H9 (cell line): ENCODE results near the gene RASSF3. TPM values are rescaled to one million over a fixed set of nuclear protein-coding genes. Genes with fewer than 3 reads are reported as not detected.

Source experiments
- DNase-seq: peaks from one replicate; pipeline ENCODE4 v3.0.0-alpha.2; 2017
- H2AFZ ChIP-seq: one replicate; pipeline ENCODE4 v1.6.1; 2013; ENCODE audit warnings: mild to moderate bottlenecking, low read length, control low read depth, moderate library complexity
- H2AK5ac ChIP-seq: 2 replicates; pipeline ENCODE4 v1.6.1; 2013; ENCODE audit warnings: low read length, control low read depth, mixed read lengths; ENCODE audit not compliant: insufficient read length
- H2BK120ac ChIP-seq: one replicate; pipeline ENCODE4 v1.6.1; 2013; ENCODE audit warnings: low read depth, mild to moderate bottlenecking, low read length, control low read depth, inconsistent platforms; ENCODE audit not compliant: poor library complexity, severe bottlenecking
- H2BK12ac ChIP-seq: 2 replicates; pipeline ENCODE4 v1.6.1; 2013; ENCODE audit warnings: low read length, control low read depth, mixed read lengths, low read depth; ENCODE audit not compliant: insufficient read length
- H2BK15ac ChIP-seq: 2 replicates; pipeline ENCODE4 v1.6.1; 2013; ENCODE audit warnings: low read depth, low read length, control low read depth
- H2BK20ac ChIP-seq: one replicate; pipeline ENCODE4 v1.6.1; 2013; ENCODE audit warnings: low read depth, mild to moderate bottlenecking, low read length, control low read depth, inconsistent platforms; ENCODE audit not compliant: poor library complexity, severe bottlenecking
- H2BK5ac ChIP-seq: 2 replicates; pipeline ENCODE4 v1.6.1; 2013; ENCODE audit warnings: low read length, control low read depth, mixed read lengths; ENCODE audit not compliant: insufficient read length
- H3K14ac ChIP-seq: 2 replicates; pipeline ENCODE4 v1.6.1; 2013; ENCODE audit warnings: low read length, control low read depth; ENCODE audit not compliant: insufficient read depth
- H3K18ac ChIP-seq: 2 replicates; pipeline ENCODE4 v1.6.1; 2013; ENCODE audit warnings: low read depth, mild to moderate bottlenecking, mixed read lengths, low read length, control low read depth; ENCODE audit not compliant: insufficient read length
- H3K23ac ChIP-seq: 2 replicates; pipeline ENCODE4 v1.6.1; 2013; ENCODE audit warnings: low read length, control low read depth, mixed read lengths, low read depth; ENCODE audit not compliant: insufficient read length
- H3K23me2 ChIP-seq: 2 replicates; pipeline ENCODE4 v1.6.1; 2013; ENCODE audit warnings: low read depth, mild to moderate bottlenecking, mixed read lengths, low read length, control low read depth; ENCODE audit not compliant: insufficient read length, poor library complexity, severe bottlenecking
- H3K27ac ChIP-seq: 2 replicates; pipeline ENCODE4 v1.5.1; 2013; ENCODE audit warnings: low read length, control low read depth, mixed read lengths, low read depth; ENCODE audit not compliant: insufficient read length
- H3K27me3 ChIP-seq: 2 replicates; pipeline ENCODE4 v1.6.1; 2013; ENCODE audit warnings: low read length, control low read depth, inconsistent platforms; ENCODE audit not compliant: insufficient read depth
- H3K4ac ChIP-seq: 2 replicates; pipeline ENCODE4 v1.6.1; 2013; ENCODE audit warnings: low read depth, mild to moderate bottlenecking, control low read depth, inconsistent platforms, low read length, moderate library complexity
- H3K4me1 ChIP-seq: 2 replicates; pipeline ENCODE4 v1.6.1; 2013; ENCODE audit warnings: low read length, control low read depth, inconsistent platforms; ENCODE audit not compliant: insufficient read depth
- H3K4me2 ChIP-seq: 2 replicates; pipeline ENCODE4 v1.6.1; 2013; ENCODE audit warnings: low read length, control low read depth, mixed read lengths; ENCODE audit not compliant: insufficient read length, insufficient read depth
- H3K56ac ChIP-seq: 2 replicates; pipeline ENCODE4 v1.6.1; 2013; ENCODE audit warnings: low read depth, mild to moderate bottlenecking, mixed read lengths, low read length, control low read depth; ENCODE audit not compliant: insufficient read length
- H3K79me1 ChIP-seq: 2 replicates; pipeline ENCODE4 v1.6.1; 2013; ENCODE audit warnings: low read depth, mild to moderate bottlenecking, moderate library complexity, low read length, control low read depth, inconsistent platforms; ENCODE audit not compliant: insufficient read depth, poor library complexity, severe bottlenecking
- H3K79me2 ChIP-seq: 2 replicates; pipeline ENCODE4 v1.6.1; 2013; ENCODE audit warnings: low read length, control low read depth, inconsistent platforms; ENCODE audit not compliant: insufficient read depth
- H3K9ac ChIP-seq: 2 replicates; pipeline ENCODE4 v1.6.1; 2013; ENCODE audit warnings: low read length, control low read depth, mixed read lengths; ENCODE audit not compliant: insufficient read length; ENCODE audit errors: extremely low read depth
- H3K9me3 ChIP-seq: one replicate; pipeline ENCODE4 v1.6.1; 2013; ENCODE audit warnings: low read depth, low read length, inconsistent platforms; ENCODE audit not compliant: control insufficient read depth
- H3T11ph ChIP-seq: one replicate; pipeline ENCODE4 v1.6.1; 2013; ENCODE audit warnings: mild to moderate bottlenecking, low read length, control low read depth, inconsistent platforms
- H4K20me1 ChIP-seq: one replicate; pipeline ENCODE4 v1.6.1; 2013; ENCODE audit not compliant: control insufficient read depth, insufficient read length, insufficient read depth
- H4K5ac ChIP-seq: 2 replicates; pipeline ENCODE4 v1.6.1; 2013; ENCODE audit warnings: low read depth, mild to moderate bottlenecking, mixed read lengths, low read length, control low read depth; ENCODE audit not compliant: insufficient read length
- H4K8ac ChIP-seq: replicated peaks from 2 replicates; pipeline ENCODE4 v1.6.1; 2013; ENCODE audit warnings: low read length, control low read depth, mixed read lengths, low read depth; ENCODE audit not compliant: insufficient read length
- H4K91ac ChIP-seq: 2 replicates; pipeline ENCODE4 v1.6.1; 2013; ENCODE audit warnings: low read depth, mild to moderate bottlenecking, moderate library complexity, mixed read lengths, low read length, control low read depth; ENCODE audit not compliant: insufficient read length
- H3K27ac Mint-ChIP-seq, 3 experiments: 2 replicates in 2 of 3; 3 replicates in 1 of 3; pipeline ENCODE4 v1.8.0; 2020 to 2021; ENCODE audit warnings: mixed read lengths in 3 of 3, mild to moderate bottlenecking in 1 of 3, moderate library complexity in 1 of 3
- H3K27me3 Mint-ChIP-seq: 2 replicates; pipeline ENCODE4 v1.8.0; 2021; ENCODE audit warnings: low read depth, mild to moderate bottlenecking, moderate library complexity, mixed read lengths
- H3K36me3 Mint-ChIP-seq, 3 experiments: 2 replicates in 2 of 3; 3 replicates in 1 of 3; pipeline ENCODE4 v1.8.0; 2020 to 2021; ENCODE audit warnings: low read depth in 3 of 3, mixed read lengths in 3 of 3; ENCODE audit not compliant: insufficient read depth in 1 of 3
- H3K4me1 Mint-ChIP-seq, 2 experiments: 2 replicates each; pipeline ENCODE4 v1.8.0; 2020; ENCODE audit warnings: mixed read lengths in 2 of 2
- H3K4me3 Mint-ChIP-seq, 2 experiments: 2 replicates in 1 of 2; 3 replicates in 1 of 2; pipeline ENCODE4 v1.8.0; 2020 to 2021; ENCODE audit warnings: mild to moderate bottlenecking in 2 of 2, mixed read lengths in 2 of 2, moderate library complexity in 1 of 2
- H3K9me3 Mint-ChIP-seq, 2 experiments: 2 replicates in 1 of 2; 3 replicates in 1 of 2; pipeline ENCODE4 v1.8.0; 2020; ENCODE audit warnings: mild to moderate bottlenecking in 2 of 2, mixed read lengths in 2 of 2, moderate library complexity in 1 of 2
- WGBS: extraction: QIAGEN DNeasy Blood & Tissue Kit; methylation state at CpG from one replicate; pipeline ENCODE4 v1.1.7; 2013; ENCODE audit warnings: missing lambda C conversion rate, low lambda C conversion rate, mixed read lengths; ENCODE audit not compliant: insufficient read length; ENCODE audit errors: extremely low coverage; 5-methylcytosine and 5-hydroxymethylcytosine counted together
- total RNA-seq: library from RNA; stranded (reverse); gene quantifications from 2 replicates; pipeline ENCODE4 v1.2.1, GENCODE V29; 2021
- TF ChIP-seq, protein P1 (sequence below): fragments of 200-600 bp; sonication (generic); conservative IDR thresholded peaks from 3 replicates; pipeline ENCODE4 v1.8.0; 2021; ENCODE audit warnings: antibody characterized with exemption, mild to moderate bottlenecking

RASSF3 gene
- total RNA-seq, 1 experiment from 2014 or later = 45.1 TPM

DNA sequence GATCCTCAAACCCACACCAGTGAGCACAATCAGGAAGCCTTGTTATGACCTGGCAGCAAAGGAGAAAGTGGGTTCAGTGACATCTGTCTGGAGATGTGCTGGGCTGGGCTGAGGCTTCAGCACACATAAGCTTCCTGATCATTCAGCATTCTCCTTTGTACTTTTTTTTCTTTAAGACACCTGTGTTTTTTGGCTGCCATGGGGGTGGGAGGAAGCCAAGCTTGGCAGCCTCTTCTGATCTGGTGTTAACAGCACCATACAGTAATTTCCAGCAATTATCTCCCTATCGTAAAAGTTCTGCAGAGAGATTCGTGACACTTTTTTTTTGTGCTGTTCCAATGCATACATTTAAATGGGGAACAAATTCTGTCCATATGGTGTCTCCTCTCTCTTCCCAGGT is 38.9 kb upstream of the RASSF3 start:
- H2BK5ac ChIP-seq = no peak overlapping the region
- H2AK5ac ChIP-seq = no peak overlapping the region
- H2BK15ac ChIP-seq = no peak overlapping the region
- H4K8ac ChIP-seq = no peak overlapping the region
- TF ChIP-seq, protein P1, sequence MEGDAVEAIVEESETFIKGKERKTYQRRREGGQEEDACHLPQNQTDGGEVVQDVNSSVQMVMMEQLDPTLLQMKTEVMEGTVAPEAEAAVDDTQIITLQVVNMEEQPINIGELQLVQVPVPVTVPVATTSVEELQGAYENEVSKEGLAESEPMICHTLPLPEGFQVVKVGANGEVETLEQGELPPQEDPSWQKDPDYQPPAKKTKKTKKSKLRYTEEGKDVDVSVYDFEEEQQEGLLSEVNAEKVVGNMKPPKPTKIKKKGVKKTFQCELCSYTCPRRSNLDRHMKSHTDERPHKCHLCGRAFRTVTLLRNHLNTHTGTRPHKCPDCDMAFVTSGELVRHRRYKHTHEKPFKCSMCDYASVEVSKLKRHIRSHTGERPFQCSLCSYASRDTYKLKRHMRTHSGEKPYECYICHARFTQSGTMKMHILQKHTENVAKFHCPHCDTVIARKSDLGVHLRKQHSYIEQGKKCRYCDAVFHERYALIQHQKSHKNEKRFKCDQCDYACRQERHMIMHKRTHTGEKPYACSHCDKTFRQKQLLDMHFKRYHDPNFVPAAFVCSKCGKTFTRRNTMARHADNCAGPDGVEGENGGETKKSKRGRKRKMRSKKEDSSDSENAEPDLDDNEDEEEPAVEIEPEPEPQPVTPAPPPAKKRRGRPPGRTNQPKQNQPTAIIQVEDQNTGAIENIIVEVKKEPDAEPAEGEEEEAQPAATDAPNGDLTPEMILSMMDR = no peak
- no peak overlapping the region for H3K14ac ChIP-seq
- H3K9ac ChIP-seq = no peak overlapping the region
- no peak overlapping the region for H4K5ac ChIP-seq
- H3K4me1 ChIP-seq = peaks cover 6% of the 10 kb centered on the region; the same call in 1 of the 2 replicates
- H2AFZ ChIP-seq = no peak overlapping the region
- no peaks in the 10 kb centered on the region for H3K23me2 ChIP-seq
- H3K9me3 Mint-ChIP-seq = peaks cover 13 to 16% of the 10 kb centered on the region in 2 experiments
- no peak overlapping the region for H3K18ac ChIP-seq
- H3K9me3 ChIP-seq = peaks cover 7% of the 10 kb centered on the region
- H3K79me2 ChIP-seq = no peaks in the 10 kb centered on the region
- H2BK120ac ChIP-seq = no peak overlapping the region
- no peak overlapping the region for H2BK12ac ChIP-seq
- no peak overlapping the region for H3T11ph ChIP-seq
- H4K20me1 ChIP-seq = no peaks in the 10 kb centered on the region
- no peaks in the 10 kb centered on the region for H3K79me1 ChIP-seq
- H3K56ac ChIP-seq = no peak overlapping the region
- peaks cover 13 to 16% of the 10 kb centered on the region in 2 experiments for H3K4me1 Mint-ChIP-seq
- no peaks in the 10 kb centered on the region for H3K27me3 ChIP-seq
- WGBS = no CpG with 5 or more reads among the region's 2 CpGs
- H2BK20ac ChIP-seq = no peak overlapping the region
- no peaks in the 10 kb centered on the region; the same call in 1 of the 2 replicates for H3K27me3 Mint-ChIP-seq
- no peak overlapping the region for H3K4ac ChIP-seq
- no peak overlapping the region for H3K4me2 ChIP-seq
- H4K91ac ChIP-seq = no peak overlapping the region
- DNase-seq = no peak
- no peak overlapping the region for H3K27ac ChIP-seq
- no peak overlapping the region for H3K27ac Mint-ChIP-seq
- H3K4me3 Mint-ChIP-seq = no peak overlapping the region
- peaks cover 0 to 5% (median 3%) of the 10 kb centered on the region in 3 experiments; a peak in 2 of 7 replicates for H3K36me3 Mint-ChIP-seq
- H3K23ac ChIP-seq = no peak overlapping the region
